ENCODE results near the gene NNAT.
"Not testable (repeated sequence)": the region's sequence is repeated elsewhere in the genome, so short reads cannot be mapped to it uniquely, and the experiment has no call there.

The NNAT gene

DNA sequence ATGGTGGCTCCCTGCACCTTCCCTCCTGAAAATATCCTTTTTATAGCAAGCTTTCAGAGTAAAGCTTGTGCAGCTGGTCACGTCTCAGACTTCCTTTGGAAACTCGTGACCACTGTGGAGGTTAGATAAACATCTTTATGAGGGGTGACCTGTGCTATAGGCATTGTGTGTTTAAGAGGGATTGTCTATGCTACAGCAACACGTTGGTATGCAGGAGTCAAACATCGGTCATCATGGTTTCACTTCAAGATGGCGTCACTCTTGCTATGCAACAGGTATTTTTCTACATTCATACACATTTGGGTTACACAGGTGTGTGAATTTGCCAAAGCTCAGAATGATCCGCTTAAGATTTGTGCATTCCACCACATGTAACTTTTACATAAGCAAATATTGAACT is 21.2 kb downstream of the NNAT start:
- no peak for DNase-seq

DNA sequence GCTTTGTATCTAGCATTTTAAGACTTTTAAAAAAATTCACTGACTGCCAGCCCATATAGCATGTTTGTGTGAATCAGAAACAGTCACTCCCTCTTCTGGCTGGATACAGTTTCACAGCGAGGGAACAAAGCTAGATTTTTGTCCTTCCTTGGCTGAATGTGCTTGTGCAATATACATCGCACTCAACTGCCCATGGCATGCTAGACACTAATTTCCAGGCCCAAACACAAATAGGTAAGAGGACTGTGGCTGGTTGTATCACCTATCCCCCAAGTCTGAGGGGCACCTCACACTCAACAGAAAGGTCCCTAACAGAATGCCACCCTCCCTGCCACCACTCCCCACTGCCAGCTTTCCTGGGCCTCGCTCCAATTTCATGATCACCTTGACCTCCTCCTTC is 22.8 kb downstream of the NNAT start:
- DNase-seq = no peak

DNA sequence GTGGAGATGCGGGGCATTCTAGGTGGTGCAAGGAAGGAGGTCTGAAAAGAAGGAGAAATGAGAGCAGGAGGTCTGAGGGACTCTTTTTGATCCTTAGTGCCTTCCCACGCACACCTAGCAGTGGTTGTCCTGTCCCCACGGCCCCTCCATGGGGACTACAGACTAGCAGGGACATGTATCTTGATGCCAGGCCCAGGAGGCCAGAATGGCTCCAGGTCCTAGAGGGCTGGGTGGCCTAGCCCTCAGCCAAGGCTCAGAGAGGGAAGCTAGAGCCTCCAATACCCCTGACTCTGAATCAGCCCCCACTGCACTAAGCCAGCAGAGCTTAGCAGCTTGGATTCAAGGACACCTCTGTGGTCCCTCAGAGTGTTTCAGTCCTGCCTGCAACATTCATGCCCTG is 23.3 kb downstream of the NNAT start:
- DNase-seq = no peak

DNA sequence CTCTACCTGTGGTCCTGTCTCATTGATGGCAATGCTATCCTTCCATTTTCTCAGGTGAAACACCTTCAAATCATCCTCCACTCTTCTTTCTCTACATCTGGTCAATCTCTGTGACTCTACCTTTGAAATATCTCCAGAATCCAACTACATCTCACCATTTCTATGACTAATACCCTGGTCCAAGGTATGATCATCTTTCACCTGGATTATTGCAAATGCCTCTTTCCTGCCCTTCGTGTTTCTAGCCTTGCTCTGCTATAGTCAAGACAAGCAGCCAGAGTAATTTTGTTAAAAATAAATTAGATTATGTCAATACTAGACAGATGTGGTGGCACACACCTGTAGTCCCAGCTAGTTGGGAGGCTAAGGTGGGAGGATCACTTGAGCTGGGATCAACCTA is 24.5 kb downstream of the NNAT start:
- no peak for DNase-seq

DNA sequence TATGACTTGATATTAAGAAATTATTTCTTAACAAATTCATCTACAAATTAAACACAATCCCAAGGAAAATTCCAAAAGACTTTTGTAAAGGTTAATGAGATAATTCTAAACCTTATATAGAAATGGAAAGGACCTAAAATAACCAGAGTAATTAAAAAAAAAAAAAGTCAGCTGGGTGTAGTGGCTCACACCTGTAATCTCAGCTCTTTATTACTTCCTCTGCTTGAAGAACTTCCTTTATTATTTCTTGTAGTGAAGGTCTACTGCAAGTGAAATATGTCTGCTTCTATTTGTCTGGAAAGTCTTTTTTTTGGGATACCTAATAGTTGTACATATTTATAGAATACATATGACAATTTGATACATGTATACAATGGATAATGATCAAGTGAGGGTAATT is 26.9 kb downstream of the NNAT start:
- DNase-seq = no peak

DNA sequence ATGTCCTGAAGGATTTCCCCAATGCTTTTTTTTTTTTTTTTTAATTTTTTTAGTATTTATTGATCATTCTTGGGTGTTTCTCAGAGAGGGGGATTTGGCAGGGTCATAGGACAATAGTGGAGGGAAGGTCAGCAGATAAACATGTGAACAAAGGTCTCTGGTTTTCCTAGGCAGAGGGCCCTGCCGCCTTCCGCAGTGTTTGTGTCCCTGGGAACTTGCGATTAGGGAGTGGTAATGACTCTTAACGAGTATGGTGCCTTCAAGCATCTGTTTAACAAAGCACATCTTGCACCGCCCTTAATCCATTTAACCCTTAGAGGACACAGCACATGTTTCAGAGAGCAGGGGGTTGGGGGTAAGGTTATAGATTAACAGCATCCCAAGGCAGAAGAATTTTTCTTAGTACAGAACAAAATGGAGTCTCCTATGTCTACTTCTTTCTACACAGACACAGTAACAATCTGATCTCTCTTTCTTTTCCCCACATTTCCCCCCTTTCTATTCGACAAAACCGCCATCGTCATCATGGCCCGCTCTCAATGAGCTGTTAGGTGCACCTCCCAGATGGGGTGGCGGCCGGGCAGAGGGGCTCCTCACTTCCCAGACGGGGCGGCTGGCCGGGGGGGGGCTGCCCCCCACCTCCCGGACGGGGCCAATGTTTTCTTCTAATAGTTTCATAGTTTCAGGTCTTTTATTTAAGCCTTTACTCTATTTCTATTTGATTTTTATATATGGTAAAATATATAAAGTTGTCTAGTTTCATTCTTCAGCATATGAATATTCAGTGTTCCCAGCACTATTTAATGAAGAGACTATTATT is 29.3 kb downstream of the NNAT start:
- not testable (repeated sequence) for DNase-seq

DNA sequence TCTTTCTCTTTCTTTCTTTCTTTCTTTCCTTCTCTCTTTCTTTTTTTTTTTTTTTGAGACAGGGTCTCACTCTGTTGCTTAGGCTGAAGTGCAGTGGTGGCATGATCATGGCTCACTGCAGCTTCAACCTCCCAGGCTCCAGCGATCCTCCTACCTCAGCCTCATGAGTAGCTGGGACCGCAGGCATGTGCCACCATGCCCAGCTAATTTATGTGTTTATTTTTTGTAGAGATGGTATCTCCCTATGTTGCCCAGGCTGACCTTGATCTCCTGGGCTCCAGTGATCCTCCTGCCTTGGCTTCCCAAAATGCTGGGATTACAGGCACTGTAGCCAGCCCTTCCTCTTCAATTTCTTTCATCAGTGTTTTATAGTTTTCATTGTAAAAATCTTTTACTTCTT is 30.6 kb downstream of the NNAT start:
- not testable (repeated sequence) for DNase-seq

DNA sequence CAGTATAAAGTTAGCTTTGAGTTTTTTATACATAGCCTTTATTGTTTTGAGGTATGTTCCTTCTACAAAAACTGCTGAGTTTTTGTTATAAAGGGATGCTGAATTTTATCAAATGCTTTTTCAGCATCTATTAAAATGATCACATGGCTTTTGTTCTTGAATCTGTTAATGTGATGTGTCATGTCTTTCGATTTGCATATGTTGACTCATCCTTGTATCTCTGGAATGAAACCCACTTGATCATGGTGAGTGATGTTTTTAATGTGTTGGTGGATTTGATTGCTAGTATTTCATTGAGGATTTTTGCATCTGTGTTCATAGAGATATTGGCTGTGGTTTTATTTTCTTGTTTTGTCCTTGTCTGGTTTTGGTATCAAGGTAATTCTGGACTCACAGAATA is 31.4 kb downstream of the NNAT start:
- DNase-seq = no peak

DNA sequence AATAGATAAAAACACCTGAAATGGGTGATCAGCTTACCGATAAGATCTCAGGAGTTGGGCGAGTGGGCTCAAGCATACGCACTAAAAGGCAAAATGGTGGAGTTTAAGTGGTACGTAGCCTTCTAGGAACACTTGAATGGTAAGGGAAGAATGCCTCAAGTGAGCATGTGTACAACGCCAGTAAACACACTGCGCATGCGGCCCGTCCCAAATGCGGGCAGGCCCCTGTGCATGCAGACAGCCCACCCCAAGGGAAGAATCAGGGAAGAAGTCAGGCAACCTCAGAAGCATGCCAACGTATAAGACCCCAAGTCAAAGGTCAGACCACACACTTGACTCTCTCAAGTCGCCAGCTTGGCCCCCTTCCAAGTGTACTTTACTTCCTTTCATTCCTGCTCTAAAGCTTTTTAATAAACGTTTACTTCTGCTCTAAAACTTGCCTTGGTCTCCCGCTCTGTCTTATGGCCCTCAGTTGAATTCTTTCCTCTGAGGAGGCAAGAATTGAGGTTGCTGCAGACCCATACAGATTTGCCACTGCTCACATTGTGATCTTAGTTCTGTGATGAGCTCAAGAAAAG is 33.8 kb downstream of the NNAT start:
- DNase-seq = not testable (repeated sequence)

DNA sequence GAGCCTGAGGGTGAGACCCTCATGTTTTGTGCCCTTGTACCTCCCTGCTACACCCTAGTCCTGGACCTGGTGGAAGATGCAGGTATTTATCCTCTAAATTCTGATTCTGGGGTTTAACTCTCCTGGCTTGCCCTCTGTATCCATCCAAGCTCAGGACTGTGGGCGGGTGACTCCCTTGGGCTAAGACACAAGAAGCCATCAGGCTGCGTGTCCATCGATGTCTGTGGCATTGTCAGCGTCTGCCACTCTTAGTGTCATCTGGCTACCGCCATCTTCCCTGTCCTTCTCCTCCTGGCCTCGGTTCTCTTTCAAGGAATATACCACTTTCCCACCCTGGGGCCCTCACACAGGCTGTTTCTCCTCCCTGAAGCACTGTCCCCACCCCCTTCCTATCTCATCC is 35.5 kb downstream of the NNAT start:
- no peak for DNase-seq

DNA sequence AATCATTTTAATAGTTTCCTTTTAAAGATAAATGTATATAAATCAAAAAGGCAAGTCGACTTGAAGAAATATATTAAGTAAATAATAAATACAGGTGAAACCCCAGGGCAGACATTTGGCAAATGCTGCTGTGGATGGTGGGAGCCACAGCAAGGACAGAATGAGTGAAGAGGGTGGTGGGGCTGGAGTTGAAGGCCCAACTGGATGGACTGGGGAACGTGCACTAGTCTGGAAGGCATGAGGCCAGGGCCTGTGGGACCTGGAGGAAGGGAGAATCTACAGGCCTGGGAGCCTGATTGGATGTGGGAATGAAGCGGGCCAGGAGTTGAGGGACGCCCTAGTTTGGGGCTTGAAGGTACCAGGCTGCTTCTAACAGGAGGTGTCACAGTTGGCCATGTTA is 37.3 kb downstream of the NNAT start:
- DNase-seq = no peak

DNA sequence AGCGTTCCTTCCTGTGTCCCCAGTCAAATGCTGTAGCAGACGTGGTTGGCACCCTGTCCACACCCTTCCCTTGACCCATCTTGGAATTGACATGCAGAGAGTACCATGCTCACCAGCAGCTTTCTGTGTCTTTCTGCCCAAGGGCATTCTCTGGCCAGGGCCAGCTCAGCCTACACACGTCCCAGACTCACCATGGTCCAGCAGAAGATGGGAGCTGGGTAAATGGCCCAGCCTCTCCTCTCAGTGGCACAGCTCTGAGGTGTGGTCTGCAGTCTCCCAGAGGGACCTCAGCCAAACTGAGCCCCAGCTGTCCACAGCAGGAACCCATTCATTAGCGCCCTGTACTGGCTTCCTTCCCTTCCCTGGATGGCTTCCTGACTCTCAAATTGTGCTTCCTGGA is 37.7 kb downstream of the NNAT start:
- DNase-seq = no peak

DNA sequence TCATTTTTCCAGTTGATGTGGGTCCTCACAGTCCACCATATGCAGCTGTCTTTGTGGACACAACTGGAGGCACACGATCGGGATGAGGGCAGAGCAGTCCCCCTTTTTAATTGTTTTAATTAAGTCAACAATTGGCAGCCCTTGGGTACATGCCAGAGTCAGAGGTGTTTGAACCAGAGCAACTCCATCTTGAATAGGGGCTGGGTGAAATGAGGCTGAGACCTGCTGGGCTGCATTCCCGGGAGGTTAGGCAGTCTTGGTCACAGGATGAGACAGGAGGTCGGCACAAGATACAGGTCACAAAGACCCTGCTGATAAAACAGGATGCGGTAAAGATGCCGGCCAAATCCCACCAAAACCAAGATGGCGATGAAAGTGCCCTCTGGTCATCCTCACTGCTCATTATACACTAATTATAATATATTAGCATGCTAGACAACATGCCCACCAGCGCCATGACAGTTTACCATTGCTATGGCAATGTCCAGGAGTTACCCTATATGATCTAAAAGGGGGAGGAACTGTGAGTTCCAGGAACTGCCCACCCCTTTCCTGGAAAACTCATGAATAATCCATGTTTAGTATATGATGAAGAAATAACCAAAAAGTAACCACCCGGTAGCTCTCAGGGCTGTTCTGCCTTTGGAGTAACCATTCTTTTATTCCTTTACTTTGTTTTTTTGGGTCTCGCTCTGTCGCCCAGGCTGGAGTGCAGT is 38.4 kb downstream of the NNAT start:
- no peak for DNase-seq

DNA sequence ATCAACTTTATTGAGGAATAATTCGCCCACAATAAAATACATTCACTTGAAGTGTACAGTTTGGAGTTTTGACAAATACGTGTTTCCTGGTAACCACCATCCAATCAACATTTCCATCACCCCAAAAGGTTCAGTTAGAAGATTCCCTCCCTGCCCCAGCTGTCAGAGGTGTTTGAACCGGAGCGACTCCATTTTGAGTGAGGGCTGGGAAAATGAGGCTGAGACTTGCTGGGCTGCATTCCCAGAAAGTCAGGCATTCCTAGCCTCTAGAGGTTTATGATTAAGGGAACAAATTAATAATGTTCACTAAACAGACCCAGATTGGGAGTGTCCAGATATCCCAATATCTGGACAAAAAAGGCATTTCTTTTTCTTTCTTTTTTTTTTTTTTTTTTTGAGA is 39.6 kb downstream of the NNAT start:
- DNase-seq = no peak

DNA sequence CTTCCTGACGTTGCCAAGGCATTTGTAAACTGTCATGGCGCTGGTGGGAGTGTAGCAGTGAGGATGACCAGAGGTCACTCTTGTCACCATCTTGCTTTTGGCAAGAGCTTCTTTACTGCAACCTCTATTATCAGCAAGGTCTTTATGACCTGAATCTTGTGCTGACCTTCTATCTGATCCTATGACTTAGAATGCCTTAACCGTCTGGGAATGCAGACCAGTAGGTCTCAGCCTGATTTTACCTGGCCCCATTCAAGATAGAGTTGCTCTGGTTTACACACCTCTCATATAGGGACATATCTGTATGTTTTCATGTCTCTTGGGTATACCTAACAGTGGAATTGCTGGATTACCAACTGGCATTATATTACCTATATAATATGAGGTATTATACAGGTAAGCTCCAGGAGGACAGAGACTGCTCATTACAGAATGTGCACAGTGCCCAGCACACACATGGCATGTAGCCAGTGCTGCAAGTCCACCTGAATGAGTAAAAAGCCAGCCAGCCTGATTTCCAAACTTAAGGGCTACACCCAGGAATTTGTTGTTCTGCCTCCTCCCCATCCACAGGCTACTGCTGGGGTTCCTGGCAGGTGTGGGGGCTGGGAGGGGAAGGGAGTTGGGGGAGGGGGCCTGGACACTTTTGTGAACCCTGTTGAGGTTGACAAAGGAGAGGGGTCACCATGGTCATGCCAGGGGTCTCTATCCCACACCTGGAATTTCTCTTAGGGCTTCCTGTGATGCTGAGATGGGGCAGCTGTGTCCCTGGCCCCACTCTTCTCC is 41.8 kb downstream of the NNAT start:
- no peak for DNase-seq

DNA sequence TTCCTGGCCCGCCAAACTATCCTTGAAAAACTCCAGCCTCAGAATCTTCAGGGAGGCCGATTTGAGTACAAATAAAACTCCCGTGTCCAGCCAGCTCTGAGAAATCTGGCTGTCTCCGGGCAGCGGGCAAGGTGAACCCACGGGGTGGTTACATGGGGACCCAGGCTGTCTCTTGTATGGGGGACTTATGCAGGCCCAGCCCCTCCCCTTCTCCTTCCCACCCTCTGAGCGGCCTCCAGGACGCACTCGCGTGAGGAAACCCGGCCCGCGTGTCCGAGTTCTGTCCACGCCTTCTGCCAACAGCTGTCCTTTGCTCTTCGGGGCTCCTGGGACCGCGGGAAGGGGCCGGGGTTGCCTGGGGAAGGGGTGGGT is 43.0 kb downstream of the NNAT start:
- no peak for DNase-seq

DNA sequence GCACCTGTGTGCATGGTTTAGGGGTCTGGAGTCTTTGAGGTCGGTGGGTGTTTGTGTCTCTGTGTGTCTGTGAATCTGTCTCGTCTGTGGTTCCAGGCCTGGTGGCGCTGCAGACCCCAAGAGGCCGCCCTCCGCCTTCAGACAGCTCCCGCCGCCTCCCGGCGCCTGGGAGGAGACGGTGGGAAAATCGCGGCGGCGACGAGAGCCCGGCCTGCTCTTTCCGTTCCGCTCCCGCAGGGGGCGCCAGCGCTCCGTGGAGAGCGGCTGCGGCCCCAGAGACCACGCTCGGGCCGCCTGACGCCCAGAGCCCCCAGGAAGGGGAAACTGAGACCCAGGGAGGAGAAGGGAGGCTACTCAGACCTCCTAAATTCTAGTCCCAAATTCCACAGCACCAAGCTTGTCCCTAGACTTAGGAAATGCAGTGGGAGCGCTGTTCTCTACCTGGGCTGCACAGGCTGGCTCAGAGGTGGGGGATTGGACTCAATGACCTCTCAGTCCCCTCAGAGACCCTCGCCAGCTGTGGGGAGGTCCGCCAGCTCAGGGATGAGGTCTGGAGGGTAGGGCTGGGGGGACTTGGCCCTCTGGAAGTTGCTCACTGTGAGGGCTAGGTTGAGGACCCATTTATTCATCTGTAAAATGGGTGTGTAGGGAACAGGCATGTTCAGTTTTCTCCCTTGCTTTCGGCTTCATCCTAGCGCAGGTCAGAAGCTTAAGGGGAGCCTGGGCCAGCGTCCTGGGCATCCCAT is 43.5 kb downstream of the NNAT start:
- DNase-seq = peak; percentile 34

DNA sequence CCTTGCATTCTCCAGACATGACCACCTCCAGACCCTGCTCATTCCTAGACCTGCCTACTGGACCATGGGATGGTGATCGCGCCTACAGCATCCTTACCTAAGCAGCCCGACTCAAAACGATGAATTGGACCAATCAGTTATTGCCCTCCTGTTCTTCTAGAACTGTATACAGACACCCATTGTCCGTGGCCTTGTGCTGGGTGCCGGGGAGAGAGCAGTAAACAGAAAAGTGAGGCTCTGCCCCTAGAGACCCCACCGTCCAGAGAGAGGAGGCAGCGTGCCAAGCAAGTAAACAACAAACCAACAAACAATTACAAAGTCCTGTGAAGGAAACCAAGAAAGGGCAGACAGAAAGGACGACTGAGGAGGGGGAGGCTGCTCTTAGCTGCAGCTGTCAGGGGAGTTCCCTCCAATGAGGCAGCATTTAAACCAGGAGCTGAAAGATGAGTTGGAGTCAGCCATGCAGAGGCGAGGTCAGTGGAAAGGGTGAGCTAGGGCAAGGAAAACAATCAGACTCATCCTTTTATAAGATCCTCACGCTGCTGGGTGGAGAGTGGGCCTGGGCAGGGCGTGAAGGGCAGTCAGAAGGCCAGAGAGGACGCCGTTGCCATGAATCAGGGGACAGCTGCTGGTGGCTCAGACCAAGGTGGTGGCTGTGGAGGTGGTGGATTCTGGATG is 44.2 kb downstream of the NNAT start:
- no peak for DNase-seq

DNA sequence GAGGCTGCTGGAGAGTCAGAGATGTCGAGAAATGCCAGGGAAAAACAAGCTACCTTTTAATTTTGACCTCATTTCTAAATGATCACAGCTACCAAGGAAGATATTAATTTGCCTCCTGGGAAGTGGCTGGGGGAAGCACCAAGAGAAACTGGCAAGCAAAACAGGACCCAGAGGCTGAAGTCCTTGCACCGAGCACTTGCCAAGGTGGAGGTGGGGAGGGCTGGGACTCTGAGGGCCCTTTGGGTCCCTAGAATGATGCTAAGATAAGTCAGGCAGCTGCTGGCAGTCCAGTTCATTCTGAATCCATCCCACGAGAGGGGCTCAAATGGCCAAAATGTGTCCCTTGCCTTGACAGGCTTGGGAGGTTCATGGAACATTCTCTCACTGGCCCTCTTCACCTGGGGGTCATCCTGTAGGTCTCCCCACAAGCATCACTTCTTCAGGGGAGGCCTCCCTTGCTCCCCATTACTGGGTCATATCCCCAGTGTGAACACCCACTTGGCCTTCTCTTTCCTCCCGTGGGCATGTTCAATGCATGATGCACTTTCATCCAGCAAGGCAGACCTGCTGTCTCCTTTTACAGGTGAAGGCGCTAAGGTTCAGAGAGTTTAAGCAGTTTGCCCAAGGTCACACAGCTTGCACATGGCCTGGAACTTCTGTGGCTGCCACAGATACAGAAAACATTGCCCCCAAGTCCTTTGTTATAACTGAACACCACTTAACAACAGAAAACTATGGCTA is 45.7 kb downstream of the NNAT start:
- DNase-seq = no peak

DNA sequence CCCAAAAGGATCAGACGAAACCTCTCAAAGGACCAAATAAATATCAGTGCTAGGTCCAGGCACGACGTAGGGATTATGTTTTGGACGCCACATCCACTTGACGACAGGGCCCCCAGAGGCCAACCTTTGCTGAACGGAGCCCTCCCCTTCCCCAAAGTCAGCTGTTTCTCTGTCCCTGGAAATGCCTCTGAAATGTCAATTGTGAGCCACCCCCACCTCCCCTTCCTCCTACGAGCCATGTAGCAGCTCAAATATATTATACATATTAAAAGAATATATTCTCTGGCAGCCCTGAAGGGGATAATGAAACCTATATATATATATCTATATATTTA is 46.2 kb downstream of the NNAT start:
- no peak for DNase-seq

Measured in CD4-positive, alpha-beta T cell treated with Interleukin-17A for 4 hours (primary cell).